HG02798 (cell line): ENCODE data around the gene SFXN1.
"Not testable (repeated sequence)": the region's sequence is repeated elsewhere in the genome, so short reads cannot be mapped to it uniquely, and the experiment has no call there.

Experiments used
- ATAC-seq: cut with Tn5 transposase; IDR thresholded peaks from one replicate; pipeline ENCODE4 v1.9.1; 2021; ENCODE audit warnings: mild to moderate bottlenecking; ENCODE audit not compliant: unreplicated experiment, poor library complexity

The SFXN1 gene

GRCh38 chr5:175534070-175534932, 55.9 kb downstream of the SFXN1 start:
- ATAC-seq = peak; percentile 93

- ATAC-seq = not testable (repeated sequence)
These were observed 57.0 kb downstream of the SFXN1 start for GRCh38 chr5:175535331-175535730.

- ATAC-seq = no peak
These were observed 57.4 kb downstream of the SFXN1 start for GRCh38 chr5:175535796-175536195.

- no peak for ATAC-seq
These were observed 60.2 kb downstream of the SFXN1 start for GRCh38 chr5:175538576-175538975.

GRCh38 chr5:175539936-175540335, 61.6 kb downstream of the SFXN1 start:
- ATAC-seq = no peak

GRCh38 chr5:175541264-175541663, 62.9 kb downstream of the SFXN1 start:
- no peak for ATAC-seq

- ATAC-seq = no peak
These were observed 64.0 kb downstream of the SFXN1 start for GRCh38 chr5:175542232-175542965.

GRCh38 chr5:175542966-175543235, 64.5 kb downstream of the SFXN1 start:
- no peak for ATAC-seq

- no peak for ATAC-seq
These were observed 65.8 kb downstream of the SFXN1 start for GRCh38 chr5:175544108-175544511.

GRCh38 chr5:175544586-175544985, 66.2 kb downstream of the SFXN1 start:
- no peak for ATAC-seq

GRCh38 chr5:175547842-175548241, 69.5 kb downstream of the SFXN1 start:
- no peak for ATAC-seq

GRCh38 chr5:175548626-175549311, 70.4 kb downstream of the SFXN1 start:
- ATAC-seq = no peak

- no peak for ATAC-seq
These were observed 71.9 kb downstream of the SFXN1 start for GRCh38 chr5:175550055-175550805.

GRCh38 chr5:175551266-175551665, 72.9 kb downstream of the SFXN1 start:
- no peak for ATAC-seq

GRCh38 chr5:175554296-175554695, 75.9 kb downstream of the SFXN1 start:
- ATAC-seq = no peak

- no peak for ATAC-seq
These were observed 76.9 kb downstream of the SFXN1 start for GRCh38 chr5:175555168-175555785.

- no peak for ATAC-seq
These were observed 78.4 kb downstream of the SFXN1 start for GRCh38 chr5:175556794-175557193.

GRCh38 chr5:175557778-175558177, 79.4 kb downstream of the SFXN1 start:
- ATAC-seq = no peak

- ATAC-seq = no peak
These were observed 80.6 kb downstream of the SFXN1 start for GRCh38 chr5:175558801-175559480.

GRCh38 chr5:175560011-175560410, 81.7 kb downstream of the SFXN1 start:
- no peak for ATAC-seq
